Esophagus squamous epithelium (tissue), 5 donors: ENCODE data around the gene MANEAL. TPM values are rescaled to one million over a fixed set of nuclear protein-coding genes. Genes with fewer than 3 reads are reported as not detected.

Source experiments
- DNase-seq: peaks from one replicate; lab custom pipeline; 2025; lab: John Stamatoyannopoulos, UW
- H3K27ac ChIP-seq, 4 donors: fragments of 200-600 bp; sonication (generic); one replicate each; pipeline ENCODE4 v1.5.1; 2016 to 2019; ENCODE audit warnings: mild to moderate bottlenecking in 1 of 4
- H3K27me3 ChIP-seq, 4 donors: fragments of 200-600 bp; sonication (generic); 1 replicate in 3 of 4; 2 replicates in 1 of 4; pipeline versions ENCODE4 v1.5.1 to v1.6.0; 2017 to 2021; ENCODE audit warnings: antibody characterized with exemption in 1 of 4
- H3K36me3 ChIP-seq, 3 donors: fragments of 200-600 bp; sonication (generic); one replicate each; pipeline ENCODE4 v1.5.1; 2016 to 2019
- H3K4me1 ChIP-seq, 3 donors: fragments of 200-600 bp; sonication (generic); one replicate each; pipeline ENCODE4 v1.5.1; 2017 to 2019
- H3K4me3 ChIP-seq, 4 donors: fragments of 200-600 bp; sonication (generic); 1 replicate in 3 of 4; 2 replicates in 1 of 4; pipeline ENCODE4 v1.5.1; 2016 to 2019; ENCODE audit warnings: mild to moderate bottlenecking in 2 of 4, moderate library complexity in 1 of 4
- H3K9me3 ChIP-seq, 3 donors: fragments of 200-600 bp; sonication (generic); one replicate each; pipeline ENCODE4 v1.5.1; 2016 to 2019
- POLR2A ChIP-seq, 4 donors: fragments of 450-650 bp; IDR thresholded peaks; one replicate each; pipeline ENCODE4 v1.6.1; 2017; ENCODE audit warnings: antibody characterized with exemption in 4 of 4, mild to moderate bottlenecking in 4 of 4, moderate library complexity in 3 of 4
- WGBS, 2 donors: methylation state at CpG; one replicate each; pipeline ENCODE4 v1.1.5; 2018; 5-methylcytosine and 5-hydroxymethylcytosine counted together
- intact Hi-C: fragments of 100-400 bp; cut with DNase I; formaldehyde crosslinking; loops from one replicate; pipeline ENCODE4 v1.15.0; 2022
- total RNA-seq, 4 donors: library from RNA; depleted of rRNA; stranded (reverse); fragments of >200 nt; gene quantifications; one replicate each; pipeline ENCODE4 v1.1.0, GENCODE V29; 2016
- TF ChIP-seq, protein P1 (sequence below), 6 experiments: fragments of 450-650 bp in 4 of 6; fragments of 200-600 bp in 2 of 6; sonication (generic) in 2 of 6; IDR thresholded peaks; one replicate each; pipeline ENCODE4 v1.5.1; 2016 to 2019; ENCODE audit warnings: antibody characterized with exemption in 6 of 6, mild to moderate bottlenecking in 4 of 6, moderate library complexity in 4 of 6
- donor health status: DM: yes; HTN: yes; CAD: no.

Gene MANEAL
- total RNA-seq, 4 donors from 2014 or later = 2.3 to 5.0 (median 3.7) TPM

DNA sequence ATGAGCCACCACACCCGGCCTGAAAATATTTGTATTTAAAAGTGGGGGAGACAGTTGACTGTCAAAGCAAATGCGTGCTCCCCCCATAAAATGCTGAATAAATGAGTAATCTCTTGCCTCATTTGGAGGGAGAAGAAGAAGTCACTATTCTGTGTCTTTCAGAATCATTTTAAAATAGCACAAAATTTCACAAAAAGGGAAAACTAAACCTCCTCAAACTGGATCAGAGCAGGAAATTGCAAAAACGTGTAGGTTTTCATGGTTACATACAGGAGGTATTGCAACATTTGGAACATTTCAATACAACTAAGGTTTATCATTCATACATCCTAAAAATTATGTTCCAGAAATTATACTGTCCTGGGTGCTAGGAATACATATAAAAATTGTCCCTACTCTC lies 52.1 kb downstream of the MANEAL start:
- no peak for DNase-seq
- intact Hi-C loops = no loop called here
- Histone ChIP-seq H3K4me3 (no peak overlapping the region), H3K4me1 (peaks cover 12 to 54% (median 13%) of the 10 kb centered on the region in 3 donors), H3K36me3 (peaks cover 0 to 47% (median 0%) of the 10 kb centered on the region in 3 donors), H3K9me3 (no peaks in the 10 kb centered on the region), H3K27ac (peak overlapping the region in 1 of 4 donors; percentile 2), H3K27me3 (no peaks in the 10 kb centered on the region)
- no peak for TF ChIP-seq POLR2A (IDR thresholded peaks at IDR 0.05)
- TF ChIP-seq, protein P1, sequence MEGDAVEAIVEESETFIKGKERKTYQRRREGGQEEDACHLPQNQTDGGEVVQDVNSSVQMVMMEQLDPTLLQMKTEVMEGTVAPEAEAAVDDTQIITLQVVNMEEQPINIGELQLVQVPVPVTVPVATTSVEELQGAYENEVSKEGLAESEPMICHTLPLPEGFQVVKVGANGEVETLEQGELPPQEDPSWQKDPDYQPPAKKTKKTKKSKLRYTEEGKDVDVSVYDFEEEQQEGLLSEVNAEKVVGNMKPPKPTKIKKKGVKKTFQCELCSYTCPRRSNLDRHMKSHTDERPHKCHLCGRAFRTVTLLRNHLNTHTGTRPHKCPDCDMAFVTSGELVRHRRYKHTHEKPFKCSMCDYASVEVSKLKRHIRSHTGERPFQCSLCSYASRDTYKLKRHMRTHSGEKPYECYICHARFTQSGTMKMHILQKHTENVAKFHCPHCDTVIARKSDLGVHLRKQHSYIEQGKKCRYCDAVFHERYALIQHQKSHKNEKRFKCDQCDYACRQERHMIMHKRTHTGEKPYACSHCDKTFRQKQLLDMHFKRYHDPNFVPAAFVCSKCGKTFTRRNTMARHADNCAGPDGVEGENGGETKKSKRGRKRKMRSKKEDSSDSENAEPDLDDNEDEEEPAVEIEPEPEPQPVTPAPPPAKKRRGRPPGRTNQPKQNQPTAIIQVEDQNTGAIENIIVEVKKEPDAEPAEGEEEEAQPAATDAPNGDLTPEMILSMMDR (IDR thresholded peaks at IDR 0.05) = no peak
- 36 to 54% methylated on average over 3 of the region's 3 CpGs for WGBS, 2 donors

DNA sequence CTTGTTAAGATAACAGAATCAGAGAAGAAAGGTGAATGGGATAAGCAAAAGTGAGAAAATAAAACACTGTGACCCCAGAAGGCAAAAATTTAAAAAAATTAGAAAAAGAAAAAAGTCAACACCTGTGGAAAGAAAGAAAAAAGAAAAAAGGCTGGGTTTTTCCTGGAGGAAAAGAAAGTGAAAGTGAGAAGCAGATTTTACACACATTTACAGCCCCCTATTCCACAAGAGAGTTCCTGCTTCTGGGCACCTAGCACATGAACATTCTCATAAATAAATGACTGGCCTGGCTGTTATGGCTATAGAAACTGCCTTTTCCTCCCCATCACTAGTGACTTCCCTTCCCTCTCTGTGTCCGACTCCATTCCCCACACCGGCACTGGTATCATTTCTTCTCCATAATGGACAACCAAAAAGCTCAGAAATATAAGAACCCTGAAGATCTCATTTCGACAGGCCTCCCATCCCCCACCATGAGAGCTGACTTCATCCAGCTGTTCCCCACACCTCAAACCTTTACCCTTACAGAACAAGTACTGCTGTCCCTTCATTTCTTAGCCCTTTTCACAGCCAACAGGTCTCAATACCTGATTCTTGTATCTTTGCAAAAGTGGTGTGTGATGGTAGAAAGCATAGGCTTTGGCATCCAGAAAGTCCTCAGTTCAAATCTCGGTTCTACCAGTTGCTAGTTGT lies 53.1 kb downstream of the MANEAL start:
- 82 to 84% methylated on average over 4 of the region's 4 CpGs for WGBS, 2 donors
- no peak overlapping the region for H3K27ac ChIP-seq

DNA sequence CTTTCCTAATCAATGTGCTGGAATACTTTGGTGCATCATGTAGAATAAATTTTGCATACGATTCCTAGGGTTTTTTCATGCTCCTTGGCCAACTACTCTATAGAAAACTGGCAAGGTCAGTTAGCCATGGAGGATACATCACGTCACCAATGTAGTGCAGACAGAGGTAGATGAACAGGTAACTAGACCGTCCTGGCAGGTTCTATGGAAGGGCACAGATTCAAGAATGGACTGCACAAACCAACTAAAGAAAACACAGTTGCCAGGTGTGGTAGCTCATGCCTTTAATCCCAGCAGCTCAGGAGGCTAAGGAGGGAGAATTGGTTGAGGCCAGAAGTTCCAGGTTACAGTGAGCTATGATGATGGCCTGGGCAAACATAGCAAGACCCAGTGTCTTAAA lies 55.8 kb downstream of the MANEAL start:
- peaks cover 0 to 36% (median 0%) of the 10 kb centered on the region in 3 donors for H3K36me3 ChIP-seq
- no peaks in the 10 kb centered on the region for H3K9me3 ChIP-seq
- H3K4me1 ChIP-seq = peaks cover 11 to 87% (median 32%) of the 10 kb centered on the region in 3 donors
- intact Hi-C loops = no loop called here
- no peaks in the 10 kb centered on the region for H3K27me3 ChIP-seq
- TF ChIP-seq POLR2A (IDR thresholded peaks at IDR 0.05) = no peak
- TF ChIP-seq, protein P1 (IDR thresholded peaks at IDR 0.05) = no peak
- H3K4me3 ChIP-seq = no peak overlapping the region
- WGBS, 2 donors = 84 to 87% methylated on average over 3 of the region's 3 CpGs
- H3K27ac ChIP-seq = peak overlapping the region in 3 of 4 donors; percentile 73 to 80 (median 79)
- DNase-seq = no peak

More for the DNA sequence above, 53.1 kb downstream of the MANEAL start:
- H3K27me3 ChIP-seq = no peaks in the 10 kb centered on the region
- no peak overlapping the region for H3K4me3 ChIP-seq
- intact Hi-C loops = no loop called here
- DNase-seq = no peak
- TF ChIP-seq, protein P1 (IDR thresholded peaks at IDR 0.05) = no peak
- TF ChIP-seq POLR2A (IDR thresholded peaks at IDR 0.05) = no peak
- H3K36me3 ChIP-seq = peaks cover 0 to 37% (median 0%) of the 10 kb centered on the region in 3 donors
- no peaks in the 10 kb centered on the region for H3K9me3 ChIP-seq
- peaks cover 7 to 64% (median 22%) of the 10 kb centered on the region in 3 donors for H3K4me1 ChIP-seq

DNA sequence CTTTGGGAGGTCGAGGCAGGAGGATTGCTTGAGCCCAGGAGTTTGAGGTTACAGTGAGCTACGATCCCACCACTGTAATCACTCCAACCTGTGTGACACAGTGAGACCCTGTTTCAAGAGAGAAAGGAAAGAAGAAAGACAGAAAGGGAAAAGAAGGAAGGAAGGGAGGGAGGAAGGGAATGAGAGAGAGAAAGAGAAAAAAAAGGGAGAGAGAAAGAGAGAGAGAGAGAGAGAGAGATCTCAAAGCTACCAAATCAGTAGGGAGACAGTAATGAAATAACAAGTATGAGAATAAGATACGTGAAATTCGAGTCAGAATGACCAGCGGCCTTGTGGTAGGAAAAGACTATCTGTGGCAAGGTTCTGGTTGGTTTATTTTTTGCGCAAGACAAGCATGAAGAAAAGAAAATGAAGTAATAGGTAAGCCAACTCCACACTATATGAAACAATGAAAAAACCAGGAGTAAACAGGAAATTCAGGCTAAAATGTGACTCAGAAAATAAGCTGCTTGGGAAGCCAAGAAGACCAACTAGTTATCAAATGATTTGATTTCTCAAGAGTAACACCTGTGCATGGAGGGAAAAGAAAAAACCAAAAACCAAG lies 56.8 kb downstream of the MANEAL start:
- no peak for TF ChIP-seq POLR2A (IDR thresholded peaks at IDR 0.05)
- TF ChIP-seq, protein P1 (IDR thresholded peaks at IDR 0.05) = no peak
- 61 to 82% methylated on average over 6 of the region's 6 CpGs for WGBS, 2 donors

More for the DNA sequence above, 56.8 kb downstream of the MANEAL start:
- no peaks in the 10 kb centered on the region for H3K9me3 ChIP-seq
- H3K27ac ChIP-seq = peak overlapping the region in 3 of 4 donors; percentile 73 to 80 (median 79)
- DNase-seq = no peak
- H3K36me3 ChIP-seq = peaks cover 0 to 43% (median 0%) of the 10 kb centered on the region in 3 donors
- H3K27me3 ChIP-seq = no peaks in the 10 kb centered on the region
- H3K4me3 ChIP-seq = no peak overlapping the region
- H3K4me1 ChIP-seq = peaks cover 11 to 94% (median 39%) of the 10 kb centered on the region in 3 donors
- intact Hi-C loops = no loop called here

Other genes starting within 250 kb of the MANEAL start
- gene SNIP1, start 239.6 kb upstream of the MANEAL start, total RNA-seq = 10 to 100 TPM; 10.5 to 21.1 (median 13.1) TPM
- 1 to 10 TPM in 1 of 4 donors, under 1 TPM in 2, not detected in 1; 0.09 to 4.2 (median 0.88) TPM for gene DNALI1, start 236.9 kb upstream of the MANEAL start, total RNA-seq
- gene GNL2, start 197.9 kb upstream of the MANEAL start, total RNA-seq = 10 to 100 TPM; 27.5 to 53.2 (median 37.1) TPM
- gene RSPO1, start 159.0 kb upstream of the MANEAL start, total RNA-seq = 1 to 10 TPM in 2 of 4 donors, under 1 TPM in 2; 0.49 to 6.1 (median 2.4) TPM
- gene CDCA8, start 101.3 kb upstream of the MANEAL start, total RNA-seq = 10 to 100 TPM in 1 of 4 donors, 1 to 10 TPM in 3; 3.4 to 15.1 (median 7.5) TPM
- under 1 TPM in 3 of 4 donors, not detected in 1; 0.19 to 0.49 (median 0.31) TPM for gene EPHA10, start 28.7 kb upstream of the MANEAL start, total RNA-seq
- gene C1orf122, start 13.9 kb downstream of the MANEAL start, total RNA-seq = 10 to 100 TPM; 40.9 to 60.2 (median 52.1) TPM
- 10 to 100 TPM; 19.9 to 26.0 (median 21.1) TPM for gene YRDC, start 14.4 kb downstream of the MANEAL start, total RNA-seq
- gene MTF1, start 65.7 kb downstream of the MANEAL start, total RNA-seq = 10 to 100 TPM in 2 of 4 donors, 1 to 10 TPM in 2; 6.3 to 13.4 (median 9.9) TPM
- 10 to 100 TPM in 3 of 4 donors, 1 to 10 TPM in 1; 6.2 to 20.4 (median 13.7) TPM for gene INPP5B, start 153.2 kb downstream of the MANEAL start, total RNA-seq
- 10 to 100 TPM; 33.9 to 49.7 (median 44.4) TPM for gene SF3A3, start 196.2 kb downstream of the MANEAL start, total RNA-seq
- gene FHL3, start 211.7 kb downstream of the MANEAL start, total RNA-seq = 10 to 100 TPM in 3 of 4 donors, 1 to 10 TPM in 1; 6.2 to 18.7 (median 12.4) TPM
- 10 to 100 TPM; 38.5 to 71.5 (median 54.5) TPM for gene UTP11, start 218.9 kb downstream of the MANEAL start, total RNA-seq